ENCODE data around the gene ITGB1. TPM values are rescaled to one million over a fixed set of nuclear protein-coding genes. Genes with fewer than 3 reads are reported as not detected.

ITGB1 gene
- total RNA-seq, 1 experiment from 2014 or later: 223 TPM

GRCh38 chr10:32889631-32890212 lies 68.3 kb downstream of the ITGB1 start:
- no peak overlapping the region for H3K23ac ChIP-seq (ENCODE audit: insufficient read length, low read depth, low read length)
- no peak overlapping the region for H4K91ac ChIP-seq (ENCODE audit: insufficient read length, low read depth, low read length)
- H2AK5ac ChIP-seq (ENCODE audit: insufficient read length, low read length): no peak overlapping the region
- H2BK5ac ChIP-seq (ENCODE audit: insufficient read length, low read length): no peak overlapping the region
- no peak overlapping the region for H4K8ac ChIP-seq (replicated peaks; ENCODE audit: insufficient read length, low read depth, low read length)
- H3K27me3 Mint-ChIP-seq (ENCODE audit: low read depth): no peaks in the 10 kb centered on the region; the same call in 1 of the 2 replicates
- no peak for TF ChIP-seq CTCF (conservative IDR thresholded peaks at IDR 0.05)
- H3K27me3 ChIP-seq (ENCODE audit: insufficient read depth, low read length): no peaks in the 10 kb centered on the region
- H3K27ac ChIP-seq (ENCODE audit: insufficient read length, low read depth, low read length): no peak overlapping the region
- no peak overlapping the region for H2BK15ac ChIP-seq (ENCODE audit: low read depth, low read length)
- H2BK120ac ChIP-seq (ENCODE audit: low read depth, low read length, poor library complexity, severe bottlenecking): no peak overlapping the region
- no peak overlapping the region for H3K14ac ChIP-seq (ENCODE audit: insufficient read depth, low read length)
- no peak overlapping the region for H3K9ac ChIP-seq (ENCODE audit: extremely low read depth, insufficient read length, low read length)
- H3K4ac ChIP-seq (ENCODE audit: low read depth, low read length): no peak overlapping the region
- no peaks in the 10 kb centered on the region for H3K9me3 ChIP-seq (ENCODE audit: control insufficient read depth, low read depth, low read length)
- H2BK12ac ChIP-seq (ENCODE audit: insufficient read length, low read depth, low read length): no peak overlapping the region
- H2BK20ac ChIP-seq (ENCODE audit: low read depth, low read length, poor library complexity, severe bottlenecking): no peak overlapping the region
- no peak overlapping the region for H2AFZ ChIP-seq (ENCODE audit: low read length)
- no peaks in the 10 kb centered on the region for H3K79me1 ChIP-seq (ENCODE audit: insufficient read depth, low read depth, low read length, poor library complexity, severe bottlenecking)
- no CpG with 5 or more reads among the region's 1 CpG for WGBS (ENCODE audit: extremely low coverage, insufficient read length, low lambda C conversion rate)
- no peaks in the 10 kb centered on the region for H3K23me2 ChIP-seq (ENCODE audit: insufficient read length, low read depth, low read length, poor library complexity, severe bottlenecking)
- peaks cover 18 to 23% of the 10 kb centered on the region in 2 experiments for H3K4me1 Mint-ChIP-seq
- peaks cover 0 to 2% (median 0%) of the 10 kb centered on the region in 3 experiments; a peak in 1 of 7 replicates for H3K36me3 Mint-ChIP-seq (ENCODE audit: insufficient read depth in 1 of 3, low read depth in 3 of 3)
- H4K5ac ChIP-seq (ENCODE audit: insufficient read length, low read depth, low read length): no peak overlapping the region
- H3K4me2 ChIP-seq (ENCODE audit: insufficient read depth, insufficient read length, low read length): no peak overlapping the region
- no peak overlapping the region for H3T11ph ChIP-seq (ENCODE audit: low read length)
- H3K4me3 Mint-ChIP-seq: no peak overlapping the region
- H3K79me2 ChIP-seq (ENCODE audit: insufficient read depth, low read length): no peaks in the 10 kb centered on the region
- no peak for DNase-seq
- no peak overlapping the region for H3K27ac Mint-ChIP-seq
- no peak overlapping the region for H3K56ac ChIP-seq (ENCODE audit: insufficient read length, low read depth, low read length)
- no peaks in the 10 kb centered on the region for H4K20me1 ChIP-seq (ENCODE audit: control insufficient read depth, insufficient read depth, insufficient read length)
- no peak overlapping the region for H3K18ac ChIP-seq (ENCODE audit: insufficient read length, low read depth, low read length)
- no peaks in the 10 kb centered on the region for H3K4me1 ChIP-seq (ENCODE audit: insufficient read depth, low read length)
- no peaks in the 10 kb centered on the region for H3K9me3 Mint-ChIP-seq

Measured in H9 (cell line).